NK-92 (cell line): ENCODE results near the gene TRIM27.
"Not testable (repeated sequence)": the region's sequence is repeated elsewhere in the genome, so short reads cannot be mapped to it uniquely, and the experiment has no call there.

ENCODE experiments used
- DNase-seq: peaks from one replicate; lab custom pipeline; 2025; ENCODE audit not compliant: unreplicated experiment; lab: John Stamatoyannopoulos, UW

Gene TRIM27

GRCh38 chr6:28896505-28897368 lies 27.0 kb downstream of the TRIM27 start:
- no peak for DNase-seq

GRCh38 chr6:28895131-28895812 lies 28.5 kb downstream of the TRIM27 start:
- DNase-seq, result peak; percentile 68

- no peak for DNase-seq
These were observed 30.5 kb downstream of the TRIM27 start for GRCh38 chr6:28893172-28893799.

GRCh38 chr6:28892525-28892924 lies 31.3 kb downstream of the TRIM27 start:
- no peak for DNase-seq

GRCh38 chr6:28887796-28888496 lies 35.8 kb downstream of the TRIM27 start:
- no peak for DNase-seq

GRCh38 chr6:28886079-28886439 lies 37.7 kb downstream of the TRIM27 start:
- no peak for DNase-seq

GRCh38 chr6:28884423-28885131 lies 39.2 kb downstream of the TRIM27 start:
- no peak for DNase-seq

- DNase-seq, result no peak
These were observed 42.6 kb downstream of the TRIM27 start for GRCh38 chr6:28880894-28881780.

- DNase-seq, result no peak
These were observed 43.3 kb downstream of the TRIM27 start for GRCh38 chr6:28880519-28880893.

GRCh38 chr6:28876710-28877109 lies 47.1 kb downstream of the TRIM27 start:
- no peak for DNase-seq

GRCh38 chr6:28875191-28875747 lies 48.5 kb downstream of the TRIM27 start:
- no peak for DNase-seq

GRCh38 chr6:28872157-28872817 lies 51.5 kb downstream of the TRIM27 start:
- DNase-seq, result not testable (repeated sequence)

- DNase-seq, result no peak
These were observed 52.2 kb downstream of the TRIM27 start for GRCh38 chr6:28871335-28872156.

GRCh38 chr6:28868873-28869272 lies 54.9 kb downstream of the TRIM27 start:
- no peak for DNase-seq

GRCh38 chr6:28867086-28867409 lies 56.7 kb downstream of the TRIM27 start:
- DNase-seq, result no peak

GRCh38 chr6:28866205-28867085 lies 57.3 kb downstream of the TRIM27 start:
- not testable (repeated sequence) for DNase-seq
